Stimulated activated CD4-positive, alpha-beta T cell treated with anti-CD3 and anti-CD28 coated beads, Interleukin-4, amount 100 ng/mL, for 4 hours (primary cell): Measurements from ENCODE around the gene IL11.

Source experiments
- DNase-seq, 2 experiments: peaks; one replicate each; pipeline ENCODE4 v3.0.0-alpha.2; 2020

The IL11 gene

DNA sequence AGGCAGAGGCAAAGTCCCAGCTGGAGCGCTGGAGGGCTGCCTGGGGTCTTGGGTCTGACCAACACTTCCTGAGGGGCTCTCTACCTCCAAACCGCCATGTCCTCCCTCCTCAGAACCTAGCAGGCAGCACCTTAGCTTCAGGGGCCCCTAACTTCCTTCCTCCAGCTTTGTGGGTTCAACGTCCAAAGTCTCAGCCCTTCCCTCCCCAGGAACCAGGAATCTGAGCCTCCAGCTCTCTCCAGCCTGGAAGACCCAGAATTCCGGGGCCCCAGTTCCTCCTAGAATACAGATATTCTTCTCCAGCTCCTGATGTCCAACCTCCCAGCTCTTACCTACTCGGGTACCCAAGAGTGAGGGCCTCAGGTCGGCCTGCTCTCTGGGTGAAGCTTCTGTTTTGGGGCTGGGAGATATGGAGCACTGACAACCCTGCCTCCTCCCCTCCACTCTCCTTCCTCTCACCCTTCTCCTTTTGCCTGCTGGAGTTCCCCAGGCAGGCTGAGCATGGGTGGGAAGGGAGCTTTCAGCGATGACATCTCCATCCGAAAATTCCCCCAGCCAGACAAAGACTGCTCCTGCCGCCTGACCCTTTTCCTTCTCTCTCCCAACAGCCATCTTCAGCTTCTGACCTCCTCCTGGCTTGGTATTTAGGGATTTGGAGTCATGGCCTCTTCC, 48.7 kb downstream of the IL11 start:
- DNase-seq, result no peak

DNA sequence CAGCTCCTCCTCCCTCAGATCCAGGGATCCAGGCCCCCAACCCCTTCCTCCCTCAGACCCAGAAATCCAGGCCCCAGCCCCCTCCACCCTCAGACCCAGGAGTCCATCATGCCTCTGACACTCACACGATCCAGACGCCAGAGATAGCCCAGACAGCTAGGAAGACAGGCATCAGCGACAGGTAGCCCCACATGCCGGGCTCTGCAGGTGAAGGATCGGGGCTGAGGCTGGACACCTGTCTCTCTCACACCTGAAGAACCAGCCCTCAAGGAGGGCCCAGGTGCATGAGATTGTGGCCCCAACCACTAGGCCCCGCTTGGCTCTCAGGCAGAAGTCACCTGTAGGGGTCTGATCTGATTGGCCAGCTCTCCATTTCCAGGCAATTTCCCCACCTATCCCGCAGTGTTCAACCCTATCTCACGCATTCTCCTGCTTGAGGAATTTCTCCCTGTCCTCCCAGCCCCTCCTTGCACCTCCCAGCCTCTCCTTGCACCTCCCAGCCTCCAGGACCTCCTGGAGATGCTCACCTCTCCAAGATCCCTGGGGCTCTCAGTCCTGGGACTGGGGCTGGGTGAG, 49.3 kb downstream of the IL11 start:
- DNase-seq, result no peak

GRCh38 chr19:55319785-55320184, 50.5 kb downstream of the IL11 start:
- no peak for DNase-seq

DNA sequence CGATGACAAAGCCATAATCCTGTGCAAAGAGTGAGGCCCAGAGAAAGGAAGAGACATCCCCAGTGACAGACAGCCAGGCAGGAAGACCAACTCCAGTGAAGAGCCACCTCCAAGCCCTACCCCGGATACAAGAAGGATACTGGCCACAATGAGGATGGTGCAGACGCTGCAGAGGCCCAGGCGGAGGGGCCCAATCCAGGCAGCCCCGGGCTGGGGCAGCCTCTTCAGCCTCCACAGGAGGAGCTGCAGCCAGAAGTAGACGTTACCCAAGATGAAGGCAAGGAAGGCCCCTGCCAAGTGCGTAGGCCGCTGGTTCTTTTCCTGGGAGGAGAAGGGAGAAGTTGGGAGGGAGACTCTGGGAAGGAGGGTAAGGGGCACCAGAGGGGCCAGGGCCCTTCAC, 53.6 kb downstream of the IL11 start:
- DNase-seq, result no peak

GRCh38 chr19:55315956-55316525, 54.2 kb downstream of the IL11 start:
- no peak for DNase-seq

GRCh38 chr19:55314396-55314795, 55.9 kb downstream of the IL11 start:
- no peak for DNase-seq
